OCI-LY1 (cell line): Measurements from ENCODE around the gene ARAP3.
"Not testable (repeated sequence)": the region's sequence is repeated elsewhere in the genome, so short reads cannot be mapped to it uniquely, and the experiment has no call there.

ENCODE experiments used
- CTCF ChIP-seq: fragments of 200-600 bp; sonication (generic), shearing (Covaris generic); IDR thresholded peaks from 2 replicates; pipeline ENCODE4 v1.5.1; 2017; ENCODE audit warnings: mild to moderate bottlenecking, antibody characterized with exemption, low read length, moderate library complexity, mixed read lengths
- EZH2 ChIP-seq: fragments of 200-600 bp; sonication (generic), shearing (Covaris generic); IDR thresholded peaks from 2 replicates; pipeline ENCODE4 v1.8.0; 2017; ENCODE audit warnings: borderline replicate concordance, mixed run types, mild to moderate bottlenecking, antibody characterized with exemption, low read length, moderate library complexity, mixed read lengths

GRCh38 chr5:141725174-141725573 lies 43.1 kb upstream of the ARAP3 start:
- not testable (repeated sequence) for TF ChIP-seq CTCF, EZH2
